NCI-H146 treated with DMSO at 0.1 percent for 48 hours (cell line): ENCODE data around the gene ZNF275.
A peak's percentile ranks its signal among the peaks of the same experiment; 100 is the strongest.
"Not testable (repeated sequence)": the region's sequence is repeated elsewhere in the genome, so short reads cannot be mapped to it uniquely, and the experiment has no call there.

Experiments
- DNase-seq: peaks from one replicate; lab custom pipeline; 2025; ENCODE audit not compliant: unreplicated experiment; lab: John Stamatoyannopoulos, UW

Gene ZNF275

GRCh38 chrX:153353416-153353815 lies 19.5 kb downstream of the ZNF275 start:
- DNase-seq, result peak; percentile 14

- no peak for DNase-seq
Observed at GRCh38 chrX:153357877-153358276, 23.9 kb downstream of the ZNF275 start.

- no peak for DNase-seq
Observed at GRCh38 chrX:153361781-153362397, 27.9 kb downstream of the ZNF275 start.

GRCh38 chrX:153365670-153366069 lies 31.7 kb downstream of the ZNF275 start:
- DNase-seq, result no peak

- DNase-seq, result no peak
Observed at GRCh38 chrX:153366119-153366518, 32.2 kb downstream of the ZNF275 start.

- DNase-seq, result no peak
Observed at GRCh38 chrX:153366878-153367538, 33.1 kb downstream of the ZNF275 start.

- DNase-seq, result no peak
Observed at GRCh38 chrX:153370293-153371055, 36.5 kb downstream of the ZNF275 start.

- no peak for DNase-seq
Observed at GRCh38 chrX:153371256-153371655, 37.3 kb downstream of the ZNF275 start.

- DNase-seq, result no peak
Observed at GRCh38 chrX:153372949-153373348, 39.0 kb downstream of the ZNF275 start.

GRCh38 chrX:153374426-153374825 lies 40.5 kb downstream of the ZNF275 start:
- DNase-seq, result no peak

- DNase-seq, result no peak
Observed at GRCh38 chrX:153375571-153375970, 41.6 kb downstream of the ZNF275 start.

GRCh38 chrX:153377727-153378126 lies 43.8 kb downstream of the ZNF275 start:
- DNase-seq, result no peak

GRCh38 chrX:153378607-153379006 lies 44.7 kb downstream of the ZNF275 start:
- DNase-seq, result no peak

GRCh38 chrX:153379508-153379907 lies 45.6 kb downstream of the ZNF275 start:
- DNase-seq, result no peak

GRCh38 chrX:153379971-153380581 lies 46.1 kb downstream of the ZNF275 start:
- DNase-seq, result no peak

GRCh38 chrX:153380691-153381090 lies 46.7 kb downstream of the ZNF275 start:
- no peak for DNase-seq

- peak; percentile 41 for DNase-seq
Observed at GRCh38 chrX:153381684-153382532, 48.0 kb downstream of the ZNF275 start.

GRCh38 chrX:153382563-153383482 lies 48.9 kb downstream of the ZNF275 start:
- no peak for DNase-seq

GRCh38 chrX:153384390-153384789 lies 50.4 kb downstream of the ZNF275 start:
- no peak for DNase-seq

- not testable (repeated sequence) for DNase-seq
Observed at GRCh38 chrX:153384973-153385372, 51.0 kb downstream of the ZNF275 start.
